ENCODE measurements around the gene BCL7A. TPM values are rescaled to one million over a fixed set of nuclear protein-coding genes. Genes with fewer than 3 reads are reported as not detected.
A peak's percentile ranks its signal among the peaks of the same experiment; 100 is the strongest.

BCL7A gene
- total and polyA plus RNA-seq, 9 of the 15 experiments (the other 6 are each of a cell fraction or from before 2014, with no cell fraction given) = 0.25 to 21.9 (median 14.9) TPM

DNA sequence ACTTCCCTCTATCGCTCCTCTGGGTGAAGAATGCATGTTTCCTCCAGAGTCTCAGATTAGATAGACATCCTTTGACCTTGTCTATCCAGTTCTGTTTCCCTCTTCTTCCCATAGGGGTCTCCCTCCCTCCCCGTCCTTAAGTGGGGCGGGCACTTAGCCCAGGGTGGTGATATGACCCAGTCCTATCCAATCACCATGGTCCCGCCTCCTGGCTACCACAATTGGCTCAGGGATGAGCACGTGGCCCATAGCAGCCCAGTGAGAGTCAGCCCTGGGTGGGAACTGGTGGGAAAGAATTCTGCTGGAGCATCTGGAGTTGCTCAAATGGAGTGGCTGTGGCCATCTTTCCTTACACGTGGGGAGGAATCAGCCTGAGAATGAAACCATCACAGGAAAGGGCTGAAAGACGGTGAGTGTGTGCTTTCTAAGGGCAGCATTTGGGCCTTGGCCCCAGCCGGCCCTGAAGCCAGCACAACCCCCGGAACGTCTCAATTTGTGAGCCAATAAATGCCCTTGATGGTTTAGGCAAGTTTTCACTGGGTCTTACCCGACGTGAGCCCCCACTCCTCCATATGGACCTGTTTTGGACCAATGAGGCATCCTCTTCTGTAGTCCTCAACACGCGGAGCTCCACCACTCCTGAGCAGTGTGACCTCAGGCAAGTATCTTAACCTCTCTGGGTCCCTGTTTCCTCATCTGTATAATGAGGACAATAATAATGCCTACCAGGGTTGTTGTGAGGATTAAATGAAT is 42.5 kb downstream of the BCL7A start:
- intact Hi-C loops (cut with micrococcal nuclease) = loop anchor here (1.0 to 5.0 kb wide), 4 partner anchors 14 to 463 kb away; partner anchors contain the start of genes KNTC1, MLXIP and RSRC2
- in situ Hi-C loops (cut with MboI) = no loop called here
- peak overlapping the region; percentile 71 for H2AFZ ChIP-seq (ENCODE audit: low read depth, low read length)
- FAIRE-seq = peak; percentile 99
- CTCF ChIA-PET (ENCODE audit: low intra/inter-chr PET ratio) = interaction anchor here (0.8 to 1.0 kb wide), 2 partner anchors 59 to 87 kb away, joined by 3 read pairs; no protein-coding TSS in a partner anchor
- H3K4me3 ChIP-seq = peak overlapping the region; percentile 44
- no peaks in the 10 kb centered on the region for H4K20me1 ChIP-seq (replicated peaks; ENCODE audit: control insufficient read depth, insufficient read depth, low read length)
- TSS peak; percentile 98 for BruUV-seq (replicated peaks)
- H3K4me1 ChIP-seq (replicated peaks in 1 of 2; ENCODE audit: control insufficient read depth in 2 of 2, insufficient read depth in 2 of 2, low read length in 2 of 2) = peaks cover 45 to 54% of the 10 kb centered on the region in 2 experiments
- peaks cover 42% of the 10 kb centered on the region for H3K79me2 ChIP-seq (ENCODE audit: control insufficient read depth, insufficient read depth, low read length)
- no peaks in the 10 kb centered on the region for H3K27me3 ChIP-seq (ENCODE audit: control insufficient read depth in 2 of 2, insufficient read depth in 2 of 2, low read length in 2 of 2)
- peak overlapping the region; percentile 91 to 94 for H3K9ac ChIP-seq (ENCODE audit: insufficient read depth in 1 of 2, low read depth in 2 of 2, low read length in 2 of 2)
- under 1% methylated on average over 14 of the region's 14 CpGs for WGBS (ENCODE audit: insufficient coverage, low coverage, missing lambda C conversion rate)
- no peaks in the 10 kb centered on the region for H3K9me3 ChIP-seq (replicated peaks; ENCODE audit: control insufficient read depth, insufficient read depth, low read depth, low read length)
- peak overlapping the region; percentile 98 for H3K4me2 ChIP-seq (ENCODE audit: insufficient read depth, low read length)
- POLR2A ChIA-PET = interaction anchor here (0.6 to 3.0 kb wide), 13 partner anchors 8 to 270 kb away, joined by 3 to 19 read pairs (median 3); no protein-coding TSS in a partner anchor
- DNase-seq (ENCODE audit: extremely low read depth in 1 of 4, low spot score in 3 of 4) = peak; percentile 96 to 99 (median 98)
- H3K36me3 ChIP-seq (ENCODE audit: control insufficient read depth, insufficient read depth, low read length) = peaks cover 54% of the 10 kb centered on the region
- no peaks in the 10 kb centered on the region for H3K9me1 ChIP-seq (ENCODE audit: control insufficient read depth, insufficient read depth, low read length)
- peak overlapping the region; percentile 94 for H3K27ac ChIP-seq (ENCODE audit: extremely low read depth, low read depth, low read length)
- peak; percentile 97 for ATAC-seq
- TF ChIP-seq ZNF232 (CRISPR knock-in tag; IDR thresholded peaks at IDR 0.05) = no peak
- no peak for TF ChIP-seq MEF2A (IDR thresholded peaks at IDR 0.05; ENCODE audit: control insufficient read depth, low read depth, low read length)
- no peak for TF ChIP-seq ZNF263 (CRISPR knock-in tag; IDR thresholded peaks at IDR 0.05; ENCODE audit: borderline replicate concordance)
- no peak for TF ChIP-seq ZNF165 (CRISPR knock-in tag; IDR thresholded peaks at IDR 0.05; ENCODE audit: borderline replicate concordance)
- no peak for TF ChIP-seq HLTF (IDR thresholded peaks at IDR 0.05)
- no peak; the same call in 1 of the 2 replicates for TF ChIP-seq OTX1 (CRISPR knock-in tag; IDR thresholded peaks at IDR 0.05)
- TF ChIP-seq ETS2 (tag; IDR thresholded peaks at IDR 0.05; ENCODE audit: borderline replicate concordance, poor library complexity, severe bottlenecking) = no peak
- no peak for TF ChIP-seq TFAM (CRISPR knock-in tag; conservative IDR thresholded peaks at IDR 0.05)
- TF ChIP-seq, protein P1, sequence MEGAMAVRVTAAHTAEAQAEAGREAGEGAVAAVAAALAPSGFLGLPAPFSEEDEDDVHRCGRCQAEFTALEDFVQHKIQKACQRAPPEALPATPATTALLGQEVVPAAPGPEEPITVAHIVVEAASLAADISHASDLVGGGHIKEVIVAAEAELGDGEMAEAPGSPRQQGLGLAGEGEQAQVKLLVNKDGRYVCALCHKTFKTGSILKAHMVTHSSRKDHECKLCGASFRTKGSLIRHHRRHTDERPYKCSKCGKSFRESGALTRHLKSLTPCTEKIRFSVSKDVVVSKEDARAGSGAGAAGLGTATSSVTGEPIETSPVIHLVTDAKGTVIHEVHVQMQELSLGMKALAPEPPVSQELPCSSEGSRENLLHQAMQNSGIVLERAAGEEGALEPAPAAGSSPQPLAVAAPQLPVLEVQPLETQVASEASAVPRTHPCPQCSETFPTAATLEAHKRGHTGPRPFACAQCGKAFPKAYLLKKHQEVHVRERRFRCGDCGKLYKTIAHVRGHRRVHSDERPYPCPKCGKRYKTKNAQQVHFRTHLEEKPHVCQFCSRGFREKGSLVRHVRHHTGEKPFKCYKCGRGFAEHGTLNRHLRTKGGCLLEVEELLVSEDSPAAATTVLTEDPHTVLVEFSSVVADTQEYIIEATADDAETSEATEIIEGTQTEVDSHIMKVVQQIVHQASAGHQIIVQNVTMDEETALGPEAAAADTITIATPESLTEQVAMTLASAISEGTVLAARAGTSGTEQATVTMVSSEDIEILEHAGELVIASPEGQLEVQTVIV (CRISPR knock-in tag; IDR thresholded peaks at IDR 0.05; ENCODE audit: borderline replicate concordance) = no peak
- no peak for TF ChIP-seq GTF2E2 (tag; IDR thresholded peaks at IDR 0.05)
- TF ChIP-seq TCF7 (IDR thresholded peaks at IDR 0.05; ENCODE audit: borderline replicate concordance) = no peak; the same call in 1 of the 2 replicates
- TF ChIP-seq SPI1 (IDR thresholded peaks at IDR 0.05; ENCODE audit: borderline replicate concordance, low read depth, low read length) = no peak
- no peak for TF ChIP-seq HNRNPH1 (optimal IDR thresholded peaks at IDR 0.05; ENCODE audit: low read depth, low read length)
- no peak for TF ChIP-seq WHSC1 (IDR thresholded peaks at IDR 0.05; ENCODE audit: low read length)
- TF ChIP-seq DIDO1 (tag; IDR thresholded peaks at IDR 0.05; ENCODE audit: low read depth) = peak; percentile 52; the same call in 1 of the 2 replicates
- TF ChIP-seq, protein P2, sequence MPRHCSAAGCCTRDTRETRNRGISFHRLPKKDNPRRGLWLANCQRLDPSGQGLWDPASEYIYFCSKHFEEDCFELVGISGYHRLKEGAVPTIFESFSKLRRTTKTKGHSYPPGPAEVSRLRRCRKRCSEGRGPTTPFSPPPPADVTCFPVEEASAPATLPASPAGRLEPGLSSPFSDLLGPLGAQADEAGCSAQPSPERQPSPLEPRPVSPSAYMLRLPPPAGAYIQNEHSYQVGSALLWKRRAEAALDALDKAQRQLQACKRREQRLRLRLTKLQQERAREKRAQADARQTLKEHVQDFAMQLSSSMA (CRISPR knock-in tag; IDR thresholded peaks at IDR 0.05) = no peak
- TF ChIP-seq, protein P3, sequence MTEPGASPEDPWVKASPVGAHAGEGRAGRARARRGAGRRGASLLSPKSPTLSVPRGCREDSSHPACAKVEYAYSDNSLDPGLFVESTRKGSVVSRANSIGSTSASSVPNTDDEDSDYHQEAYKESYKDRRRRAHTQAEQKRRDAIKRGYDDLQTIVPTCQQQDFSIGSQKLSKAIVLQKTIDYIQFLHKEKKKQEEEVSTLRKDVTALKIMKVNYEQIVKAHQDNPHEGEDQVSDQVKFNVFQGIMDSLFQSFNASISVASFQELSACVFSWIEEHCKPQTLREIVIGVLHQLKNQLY (CRISPR knock-in tag; conservative IDR thresholded peaks at IDR 0.05) = no peak; a peak in 1 of 4 replicates
- peak; percentile 87 for TF ChIP-seq MECOM (CRISPR knock-in tag; IDR thresholded peaks at IDR 0.05)
- no peak for TF ChIP-seq RBM39 (optimal IDR thresholded peaks at IDR 0.05; ENCODE audit: low read depth, low read length)
